Astrocyte (in vitro differentiated cells and primary cell): ENCODE data around the gene GRK3. TPM values are rescaled to one million over a fixed set of nuclear protein-coding genes. Genes with fewer than 3 reads are reported as not detected.
"Not testable (repeated sequence)": the region's sequence is repeated elsewhere in the genome, so short reads cannot be mapped to it uniquely, and the experiment has no call there.

Experiments used
- DNase-seq: peaks from one replicate; pipeline ENCODE4 v3.0.0-alpha.2; 2010; ENCODE audit warnings: low read depth
- FAIRE-seq: peaks from 2 replicates; lab custom pipeline; 2011; peaks lifted over from hg19 to GRCh38; lab: Jason Lieb, UNC
- H2AFZ ChIP-seq: 2 replicates; pipeline ENCODE4 v1.6.0; 2012; ENCODE audit warnings: low read depth, low read length, inconsistent platforms
- H3K27ac ChIP-seq: 2 replicates; pipeline ENCODE4 v1.5.1; 2011; ENCODE audit warnings: low read depth, low read length, inconsistent platforms
- H3K27me3 ChIP-seq: 2 replicates; pipeline ENCODE4 v1.6.0; 2011; ENCODE audit warnings: low read length, inconsistent platforms; ENCODE audit not compliant: insufficient read depth
- H3K36me3 ChIP-seq: 2 replicates; pipeline ENCODE4 v1.5.1; 2011; ENCODE audit warnings: low read length, inconsistent platforms; ENCODE audit not compliant: insufficient read depth
- H3K4me1 ChIP-seq: 2 replicates; pipeline ENCODE4 v1.5.1; 2011; ENCODE audit warnings: low read length, inconsistent platforms; ENCODE audit not compliant: insufficient read depth
- H3K4me2 ChIP-seq: 2 replicates; pipeline ENCODE4 v1.6.0; 2012; ENCODE audit warnings: low read length, inconsistent platforms
- H3K4me3 ChIP-seq: 2 replicates; pipeline ENCODE4 v1.5.1; 2011; ENCODE audit warnings: low read depth, mild to moderate bottlenecking, low read length, inconsistent platforms; ENCODE audit not compliant: insufficient read depth
- H3K79me2 ChIP-seq: 2 replicates; pipeline ENCODE4 v1.6.0; 2012; ENCODE audit warnings: mild to moderate bottlenecking, low read length, inconsistent platforms; ENCODE audit not compliant: insufficient read depth
- H3K9ac ChIP-seq: 2 replicates; pipeline ENCODE4 v1.6.0; 2012; ENCODE audit warnings: mild to moderate bottlenecking, low read length, inconsistent platforms
- H3K9me3 ChIP-seq: 2 replicates; pipeline ENCODE4 v1.5.1; 2012; ENCODE audit warnings: low read depth, mild to moderate bottlenecking, low read length, inconsistent platforms; ENCODE audit not compliant: insufficient read depth
- H4K20me1 ChIP-seq: 2 replicates; pipeline ENCODE4 v1.6.0; 2012; ENCODE audit warnings: low read length, inconsistent platforms; ENCODE audit not compliant: insufficient read depth
- H3K27ac Mint-ChIP-seq: one replicate; pipeline ENCODE4 v1.8.0; 2021; ENCODE audit warnings: mild to moderate bottlenecking, mixed read lengths; ENCODE audit not compliant: unreplicated experiment
- H3K27me3 Mint-ChIP-seq: one replicate; pipeline ENCODE4 v1.8.0; 2021; ENCODE audit warnings: low read depth, mixed read lengths; ENCODE audit not compliant: unreplicated experiment
- H3K36me3 Mint-ChIP-seq: one replicate; pipeline ENCODE4 v1.8.0; 2021; ENCODE audit warnings: low read depth, mixed read lengths; ENCODE audit not compliant: unreplicated experiment
- H3K4me1 Mint-ChIP-seq: one replicate; pipeline ENCODE4 v1.8.0; 2021; ENCODE audit warnings: low read depth, mixed read lengths; ENCODE audit not compliant: unreplicated experiment
- H3K4me3 Mint-ChIP-seq: one replicate; pipeline ENCODE4 v1.8.0; 2021; ENCODE audit warnings: mild to moderate bottlenecking, moderate library complexity, mixed read lengths; ENCODE audit not compliant: unreplicated experiment
- H3K9me3 Mint-ChIP-seq: one replicate; pipeline ENCODE4 v1.8.0; 2021; ENCODE audit warnings: mild to moderate bottlenecking, mixed read lengths; ENCODE audit not compliant: unreplicated experiment
- CTCF ChIP-seq: IDR thresholded peaks from 2 replicates; pipeline ENCODE4 v1.5.1; 2011; ENCODE audit warnings: low read depth, mild to moderate bottlenecking, inconsistent platforms, low read length, moderate library complexity; ENCODE audit not compliant: insufficient read depth
- EZH2 ChIP-seq: IDR thresholded peaks from 2 replicates; pipeline ENCODE4 v1.6.1; 2012; ENCODE audit warnings: mild to moderate bottlenecking, low read length, inconsistent platforms; ENCODE audit not compliant: insufficient read depth
- total RNA-seq: library from RNA; stranded (reverse); gene quantifications from 2 replicates; pipeline ENCODE4 v1.2.1, GENCODE V29; 2021

Gene GRK3
- total RNA-seq, 1 donor from 2014 or later: 7.2 TPM

- Mint-ChIP-seq H3K9me3 (no peaks in the 10 kb centered on the region), H3K4me3 (no peak overlapping the region), H3K4me1 (peaks cover 1% of the 10 kb centered on the region), H3K27ac (no peak overlapping the region), H3K36me3 (no peaks in the 10 kb centered on the region), H3K27me3 (peaks cover 4% of the 10 kb centered on the region)
- Histone ChIP-seq H3K27ac (no peak overlapping the region), H3K4me1 (peaks cover 3% of the 10 kb centered on the region), H3K79me2 (no peaks in the 10 kb centered on the region), H3K4me3 (no peak overlapping the region), H3K27me3 (peaks cover 19% of the 10 kb centered on the region), H2AFZ (no peak overlapping the region), H4K20me1 (peaks cover 4% of the 10 kb centered on the region), H3K36me3 (no peaks in the 10 kb centered on the region), H3K4me2 (no peak overlapping the region), H3K9me3 (no peaks in the 10 kb centered on the region), H3K9ac (no peak overlapping the region)
- FAIRE-seq (no peak), DNase-seq (no peak)
- TF ChIP-seq CTCF: no peak
- TF ChIP-seq EZH2: no peak
Measured at GRCh38 chr22:25569983-25570382, 5.5 kb downstream of the GRK3 start.

- no peak for FAIRE-seq
- Histone ChIP-seq H3K4me2 (no peak overlapping the region), H3K36me3 (no peaks in the 10 kb centered on the region), H3K9ac (no peak overlapping the region), H3K79me2 (no peaks in the 10 kb centered on the region), H3K4me1 (peaks cover under 1% of the 10 kb centered on the region), H3K4me3 (no peak overlapping the region), H4K20me1 (peaks cover 2% of the 10 kb centered on the region), H3K9me3 (no peaks in the 10 kb centered on the region), H3K27ac (no peak overlapping the region), H2AFZ (no peak overlapping the region), H3K27me3 (peaks cover 15% of the 10 kb centered on the region)
- Mint-ChIP-seq H3K4me1 (peaks cover 1% of the 10 kb centered on the region), H3K9me3 (no peaks in the 10 kb centered on the region), H3K36me3 (no peaks in the 10 kb centered on the region), H3K27me3 (peaks cover 3% of the 10 kb centered on the region), H3K27ac (no peak overlapping the region), H3K4me3 (no peak overlapping the region)
- no peak for DNase-seq
- no peak for TF ChIP-seq EZH2
Measured at GRCh38 chr22:25570486-25570885, 6.0 kb downstream of the GRK3 start.

GRCh38 chr22:25571969-25572707 lies 7.7 kb downstream of the GRK3 start:
- not testable (repeated sequence) for H3K79me2 ChIP-seq, H3K9me3 Mint-ChIP-seq, H3K9me3 ChIP-seq, H4K20me1 ChIP-seq, H3K4me3 Mint-ChIP-seq, H2AFZ ChIP-seq, H3K27me3 ChIP-seq, H3K36me3 ChIP-seq, FAIRE-seq, H3K27me3 Mint-ChIP-seq, DNase-seq, H3K27ac ChIP-seq, H3K4me1 Mint-ChIP-seq, H3K4me2 ChIP-seq, H3K4me1 ChIP-seq, H3K4me3 ChIP-seq, H3K9ac ChIP-seq, H3K36me3 Mint-ChIP-seq, H3K27ac Mint-ChIP-seq
